GM18508 (cell line): Measurements from ENCODE around the gene RAD9A.

Experiments
- ATAC-seq: cut with Tn5 transposase; IDR thresholded peaks from one replicate; pipeline ENCODE4 v1.9.1; 2021; ENCODE audit warnings: moderate number of reproducible peaks; ENCODE audit not compliant: insufficient read depth, unreplicated experiment

The RAD9A gene

GRCh38 chr11:67356864-67357561 is 34.8 kb upstream of the RAD9A start:
- ATAC-seq, result no peak

- ATAC-seq, result no peak
Measured at GRCh38 chr11:67357831-67358670, 33.7 kb upstream of the RAD9A start.

- ATAC-seq, result no peak
Measured at GRCh38 chr11:67364169-67364568, 27.6 kb upstream of the RAD9A start.

- ATAC-seq, result no peak
Measured at GRCh38 chr11:67364783-67365722, 26.7 kb upstream of the RAD9A start.

- no peak for ATAC-seq
Measured at GRCh38 chr11:67365736-67366444, 25.9 kb upstream of the RAD9A start.

GRCh38 chr11:67366546-67366945 is 25.2 kb upstream of the RAD9A start:
- ATAC-seq, result no peak

- no peak for ATAC-seq
Measured at GRCh38 chr11:67366961-67367760, 24.6 kb upstream of the RAD9A start.

- no peak for ATAC-seq
Measured at GRCh38 chr11:67367761-67368227, 24.0 kb upstream of the RAD9A start.

GRCh38 chr11:67368621-67369020 is 23.2 kb upstream of the RAD9A start:
- ATAC-seq, result no peak

GRCh38 chr11:67369275-67369674 is 22.5 kb upstream of the RAD9A start:
- no peak for ATAC-seq

GRCh38 chr11:67369801-67370284 is 21.9 kb upstream of the RAD9A start:
- no peak for ATAC-seq

- ATAC-seq, result no peak
Measured at GRCh38 chr11:67370351-67371076, 21.3 kb upstream of the RAD9A start.

GRCh38 chr11:67371189-67371910 is 20.4 kb upstream of the RAD9A start:
- no peak for ATAC-seq

- ATAC-seq, result no peak
Measured at GRCh38 chr11:67371911-67372320, 19.9 kb upstream of the RAD9A start.

- no peak for ATAC-seq
Measured at GRCh38 chr11:67372321-67372992, 19.3 kb upstream of the RAD9A start.

GRCh38 chr11:67372993-67373647 is 18.7 kb upstream of the RAD9A start, which contains the start of gene CLCF1:
TSS of gene CLCF1 (minus strand) at chr11:67373598. CDS start at chr11:67373539, 59 bp downstream.
- no peak for ATAC-seq
